ENCODE measurements around the gene RALGPS1.

DNA sequence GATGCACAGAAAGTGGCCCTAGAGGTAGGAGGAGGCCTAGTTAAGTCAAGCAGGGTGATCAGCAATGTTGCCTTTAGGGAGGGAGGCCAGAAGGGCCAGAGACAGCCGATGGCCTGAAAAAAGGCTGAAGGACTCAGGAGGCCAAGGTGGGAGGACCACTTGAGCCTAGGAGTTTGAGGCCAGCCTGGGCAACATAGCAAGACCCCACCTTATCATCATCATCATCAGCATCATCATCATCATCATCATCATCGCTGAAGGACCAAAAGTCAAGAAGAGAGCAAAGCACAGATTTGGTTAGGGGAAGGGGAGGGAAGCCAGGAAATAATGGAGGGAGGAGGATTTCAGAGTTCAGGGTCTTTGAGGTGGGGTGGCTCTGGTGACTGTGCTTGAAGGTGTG, 74.3 kb downstream of the RALGPS1 start:
- TF ChIP-seq CTCF (IDR thresholded peaks at IDR 0.05), result no peak
- no peak for TF ChIP-seq HMGXB4 (CRISPR knock-in tag; IDR thresholded peaks at IDR 0.05; ENCODE audit: borderline replicate concordance)
- TF ChIP-seq, protein P1, sequence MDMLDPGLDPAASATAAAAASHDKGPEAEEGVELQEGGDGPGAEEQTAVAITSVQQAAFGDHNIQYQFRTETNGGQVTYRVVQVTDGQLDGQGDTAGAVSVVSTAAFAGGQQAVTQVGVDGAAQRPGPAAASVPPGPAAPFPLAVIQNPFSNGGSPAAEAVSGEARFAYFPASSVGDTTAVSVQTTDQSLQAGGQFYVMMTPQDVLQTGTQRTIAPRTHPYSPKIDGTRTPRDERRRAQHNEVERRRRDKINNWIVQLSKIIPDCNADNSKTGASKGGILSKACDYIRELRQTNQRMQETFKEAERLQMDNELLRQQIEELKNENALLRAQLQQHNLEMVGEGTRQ (IDR thresholded peaks at IDR 0.05), result no peak
- no peak for TF ChIP-seq REST (IDR thresholded peaks at IDR 0.05)
- no peak for TF ChIP-seq CBX8 (IDR thresholded peaks at IDR 0.05)
- TF ChIP-seq RFX5 (IDR thresholded peaks at IDR 0.05), result no peak

Measured in A549 (cell line).